Esophagus muscularis mucosa (tissue), 4 donors: Measurements from ENCODE around the gene CCDC181.

Source experiments
- CTCF ChIP-seq, 3 experiments: fragments of 200-600 bp in 2 of 3; fragments of 450-650 bp in 1 of 3; sonication (generic) in 2 of 3; IDR thresholded peaks; one replicate each; pipeline ENCODE4 v1.5.1; 2017 to 2019; ENCODE audit warnings: antibody characterized with exemption in 3 of 3, mild to moderate bottlenecking in 2 of 3, moderate library complexity in 1 of 3
- EP300 ChIP-seq: sonication (generic); formaldehyde crosslinking; IDR thresholded peaks from one replicate; pipeline ENCODE4 v1.6.1; 2017; ENCODE audit warnings: antibody characterized with exemption
- POLR2A ChIP-seq: fragments of 450-650 bp; IDR thresholded peaks from one replicate; pipeline ENCODE4 v1.6.1; 2017; ENCODE audit warnings: antibody characterized with exemption, moderate library complexity, mild to moderate bottlenecking, low read depth
- POLR2AphosphoS5 ChIP-seq, 2 donors: sonication (generic); formaldehyde crosslinking; IDR thresholded peaks; one replicate each; pipeline ENCODE4 v1.6.1; 2017; ENCODE audit warnings: antibody characterized with exemption in 2 of 2

GRCh38 chr1:169461390-169462000, 34.2 kb upstream of the CCDC181 start:
- TF ChIP-seq CTCF (IDR thresholded peaks at IDR 0.05): no peak
- TF ChIP-seq POLR2A: no peak
- no peak for TF ChIP-seq EP300
- no peak for TF ChIP-seq POLR2AphosphoS5 (IDR thresholded peaks at IDR 0.05)
